Muscle of leg (tissue), 16 donors: ENCODE results near the gene THOC6. TPM values are rescaled to one million over a fixed set of nuclear protein-coding genes. Genes with fewer than 3 reads are reported as not detected.

ENCODE experiments used
- DNase-seq: peaks from one replicate; pipeline ENCODE4 v3.0.0; 2013
- H3K27ac ChIP-seq: one replicate; pipeline ENCODE4 v1.5.1; 2013; ENCODE audit warnings: mild to moderate bottlenecking, low read length, control low read depth
- H3K27me3 ChIP-seq: one replicate; pipeline ENCODE4 v1.6.1; 2013; ENCODE audit warnings: low read length; ENCODE audit not compliant: control insufficient read depth, insufficient read depth
- H3K36me3 ChIP-seq: one replicate; pipeline ENCODE4 v1.6.1; 2013; ENCODE audit warnings: low read length; ENCODE audit not compliant: control insufficient read depth, insufficient read depth
- H3K4me1 ChIP-seq: one replicate; pipeline ENCODE4 v1.6.1; 2013; ENCODE audit warnings: low read length; ENCODE audit not compliant: control insufficient read depth, insufficient read depth
- H3K4me3 ChIP-seq: one replicate; pipeline ENCODE4 v1.5.1; 2013; ENCODE audit warnings: low read length, control low read depth
- H3K9me3 ChIP-seq: replicated peaks from 2 replicates; pipeline ENCODE4 v1.6.1; 2013; ENCODE audit warnings: low read depth, low read length; ENCODE audit not compliant: control insufficient read depth
- WGBS: methylation state at CpG from one replicate; pipeline ENCODE4 v1.1.5; 2013; ENCODE audit warnings: missing lambda C conversion rate; ENCODE audit not compliant: insufficient coverage; 5-methylcytosine and 5-hydroxymethylcytosine counted together
- long read RNA-seq, 11 donors: transcript quantifications; one replicate each; lab custom pipeline, GENCODE V29; 2026
- polyA plus RNA-seq, 8 donors: library from polyadenylated mRNA; unstranded; fragments of 120-200 nt; gene quantifications; one replicate each; pipeline versions ENCODE4 v1.2.1 to v1.2.3, GENCODE V29; 2013; ENCODE audit warnings: inconsistent platforms in 1 of 8, low replicate concordance in 1 of 8; ENCODE audit not compliant: insufficient read length in 8 of 8, insufficient read depth in 1 of 8
- total RNA-seq: library from RNA; stranded (reverse); fragments of 120-200 nt; gene quantifications from one replicate; pipeline ENCODE4 v1.2.4, GENCODE V29; 2013

The THOC6 gene
- 15.0 TPM for total RNA-seq
- polyA plus RNA-seq = 10 to 100 TPM; 19.6 to 25.5 (median 22.0) TPM
- long read RNA-seq, donor 1, partial matches to known transcripts = 0 of 2 reads
- long read RNA-seq, donor 1, other reads (novel, unspliced or antisense) = 0 of 2 reads
- long read RNA-seq, donor 2, partial matches to known transcripts = 0 of 4 reads
- long read RNA-seq, donor 2, other reads (novel, unspliced or antisense) = 0 of 4 reads
- long read RNA-seq, donor 3, transcript THOC6-202 (13 exons, 1,419 nt) = major isoform, 5 of 5 reads
- long read RNA-seq, donor 3, partial matches to known transcripts = 0 of 5 reads
- long read RNA-seq, donor 3, other reads (novel, unspliced or antisense) = 0 of 5 reads
- long read RNA-seq, donor 4, transcript THOC6-202 (13 exons, 1,419 nt) = major isoform, 5 of 5 reads
- long read RNA-seq, donor 4, partial matches to known transcripts = 0 of 5 reads
- long read RNA-seq, donor 4, other reads (novel, unspliced or antisense) = 0 of 5 reads
- long read RNA-seq, donor 5, transcript THOC6-202 (13 exons, 1,419 nt) = major isoform, 7 of 8 reads
- long read RNA-seq, donor 5, partial matches to known transcripts = 0 of 8 reads
- long read RNA-seq, donor 5, other reads (novel, unspliced or antisense) = 0 of 8 reads
- long read RNA-seq, donor 6, transcript THOC6-202 (13 exons, 1,419 nt) = major isoform, 11 of 13 reads
- long read RNA-seq, donor 6, partial matches to known transcripts = 0 of 13 reads
- long read RNA-seq, donor 6, other reads (novel, unspliced or antisense) = 0 of 13 reads
- long read RNA-seq, donor 7, transcript THOC6-202 (13 exons, 1,419 nt) = major isoform, 8 of 8 reads
- long read RNA-seq, donor 7, partial matches to known transcripts = 0 of 8 reads
- long read RNA-seq, donor 7, other reads (novel, unspliced or antisense) = 0 of 8 reads
- long read RNA-seq, donor 8, partial matches to known transcripts = 0 of 1 reads
- long read RNA-seq, donor 8, other reads (novel, unspliced or antisense) = 0 of 1 reads
- long read RNA-seq, donor 9, partial matches to known transcripts = 0 of 1 reads
- long read RNA-seq, donor 9, other reads (novel, unspliced or antisense) = 0 of 1 reads
- long read RNA-seq, donor 10, transcript THOC6-202 (13 exons, 1,419 nt) = major isoform, 12 of 12 reads
- long read RNA-seq, donor 10, partial matches to known transcripts = 0 of 12 reads
- long read RNA-seq, donor 10, other reads (novel, unspliced or antisense) = 0 of 12 reads
- long read RNA-seq, donor 11, transcript THOC6-202 (13 exons, 1,419 nt) = major isoform, 5 of 6 reads
- long read RNA-seq, donor 11, partial matches to known transcripts = 0 of 6 reads
- long read RNA-seq, donor 11, other reads (novel, unspliced or antisense) = 0 of 6 reads

DNA sequence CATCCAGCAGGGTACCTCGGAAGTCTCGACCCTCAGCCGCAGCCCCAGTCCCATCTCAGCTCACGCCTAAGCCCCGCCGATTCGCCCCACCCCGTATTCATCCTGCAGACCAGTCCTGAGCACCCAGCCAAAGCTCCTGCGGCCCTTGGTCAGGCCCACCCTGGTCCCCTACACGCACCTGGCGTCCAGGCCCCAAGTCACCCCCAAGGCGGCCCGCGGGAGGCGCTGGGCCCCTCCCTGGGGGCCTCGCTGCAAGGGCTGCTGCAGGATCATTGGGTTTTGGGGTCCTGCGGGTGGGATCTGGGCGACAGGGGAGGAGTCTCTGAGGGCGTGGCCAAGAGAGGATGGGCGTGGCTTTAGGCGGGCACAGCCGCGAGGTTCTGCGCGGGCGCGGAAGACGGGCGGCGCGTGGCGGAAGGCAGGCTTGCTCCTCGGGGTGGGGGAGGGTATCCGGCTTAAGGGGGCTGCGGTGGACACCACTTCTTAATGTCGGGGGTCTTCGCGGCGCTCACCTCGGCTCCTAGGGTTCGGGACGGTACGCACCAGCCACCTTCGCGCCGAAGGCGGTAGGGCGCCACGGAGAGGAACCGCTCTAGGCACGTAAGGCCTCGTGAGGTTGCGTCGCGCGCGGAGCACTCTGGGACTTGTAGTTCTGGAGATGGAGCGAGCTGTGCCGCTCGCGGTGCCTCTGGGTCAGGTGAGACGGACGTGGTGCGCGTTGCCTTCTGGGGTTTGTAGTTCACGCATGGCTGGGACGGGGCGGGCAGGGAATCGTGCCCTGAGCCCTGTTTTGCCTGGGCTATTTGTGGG is at the start of gene THOC6, which contains the start of gene HCFC1R1:
Gene THOC6, plus strand, starts transcription at position 367 of the 810 bp plus-strand sequence. Its CDS starts 292 bp downstream, at position 659.
Gene HCFC1R1, minus strand, starts transcription at position 274 of the 810 bp plus-strand sequence. Its CDS starts 1 bp downstream, at position 273.
- peak within 1 kb of the TSS; percentile 65 for H3K4me3 ChIP-seq
- peak; percentile 99 for DNase-seq
- H3K4me1 ChIP-seq = peaks cover 59% of the 10 kb centered on the region
- no peaks in the 10 kb centered on the region for H3K9me3 ChIP-seq
- WGBS = under 1% methylated on average over 67 of the region's 69 CpGs
- H3K36me3 ChIP-seq = peaks cover 26% of the 10 kb centered on the region
- H3K27me3 ChIP-seq = peaks cover 15% of the 10 kb centered on the region
- peak within 1 kb of the TSS; percentile 98 for H3K27ac ChIP-seq

DNA sequence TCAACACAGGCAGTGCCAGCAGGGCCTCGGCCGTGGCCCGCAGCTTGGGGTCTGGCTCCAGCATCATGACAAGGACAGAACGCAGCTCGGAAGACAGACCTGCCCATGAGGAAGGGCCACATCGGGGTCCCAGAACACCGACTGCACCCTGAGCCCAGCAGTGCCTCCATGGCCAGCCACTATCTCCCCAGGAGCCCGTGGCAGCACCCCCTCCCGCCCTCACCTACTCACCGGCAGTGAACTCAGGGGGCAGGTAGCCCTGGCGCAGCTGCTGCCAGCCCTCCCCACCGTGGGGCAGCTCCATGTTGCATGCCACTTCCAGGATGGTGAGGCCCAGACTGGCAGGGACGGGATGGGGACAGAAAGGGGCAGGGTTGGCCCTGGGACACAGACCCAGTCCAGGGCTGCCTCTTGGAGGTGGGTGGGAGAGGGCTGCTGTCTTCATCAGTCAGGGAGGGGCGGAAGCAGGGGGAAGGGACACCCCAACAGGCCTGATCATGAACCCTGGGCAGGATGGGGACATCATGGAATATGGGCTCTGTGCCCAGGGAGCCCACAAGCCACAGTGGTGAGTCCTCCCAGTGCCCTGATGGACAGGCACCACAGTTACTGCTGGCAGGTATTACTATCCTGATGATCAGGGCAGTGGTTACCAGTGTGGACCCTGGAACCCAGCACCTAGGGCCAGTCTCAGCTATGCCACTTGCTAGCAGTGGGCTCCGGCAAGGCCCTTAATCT is 49.3 kb upstream of the THOC6 start:
- 93% methylated on average over 15 of the region's 15 CpGs for WGBS
- no peak overlapping the region for H3K27ac ChIP-seq
- no peak overlapping the region for H3K4me3 ChIP-seq
- H3K4me1 ChIP-seq = peaks cover 36% of the 10 kb centered on the region
- H3K27me3 ChIP-seq = peaks cover 3% of the 10 kb centered on the region
- peaks cover 29% of the 10 kb centered on the region for H3K36me3 ChIP-seq
- DNase-seq = no peak
- H3K9me3 ChIP-seq = no peaks in the 10 kb centered on the region

DNA sequence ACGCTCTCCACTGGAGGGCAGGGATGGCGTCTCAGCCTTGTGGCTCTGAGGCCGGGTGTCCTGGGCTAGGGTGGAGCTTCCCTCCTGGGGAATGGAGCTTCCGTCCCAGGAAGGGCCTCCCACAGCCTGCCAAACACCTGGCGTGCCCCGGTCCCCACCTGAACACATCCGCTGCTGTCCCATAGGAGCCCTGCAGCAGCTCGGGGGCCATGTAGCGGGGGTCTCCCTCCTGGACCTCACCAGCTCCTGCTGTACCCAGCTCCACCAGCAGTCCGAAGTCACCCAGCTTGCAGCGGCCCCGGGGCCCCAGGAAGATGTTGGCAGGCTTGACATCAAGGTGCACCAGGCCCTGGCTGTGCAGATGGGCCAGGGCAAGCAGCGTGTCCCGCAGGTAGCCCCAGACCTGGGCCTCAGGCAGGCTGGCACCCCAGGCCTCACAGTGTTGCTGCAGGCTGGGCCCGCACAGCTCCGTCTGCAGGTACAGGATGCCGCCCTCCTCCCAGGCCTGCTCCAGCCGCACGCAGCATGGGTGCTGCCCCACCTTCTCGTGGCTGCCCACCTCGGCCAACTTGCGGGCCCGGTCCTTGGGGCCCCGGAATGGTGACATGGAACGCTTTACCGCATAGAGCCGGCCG is 48.6 kb upstream of the THOC6 start:
- Histone ChIP-seq H3K4me1 (peaks cover 33% of the 10 kb centered on the region), H3K36me3 (peaks cover 29% of the 10 kb centered on the region), H3K9me3 (no peaks in the 10 kb centered on the region), H3K27me3 (peaks cover 3% of the 10 kb centered on the region), H3K4me3 (no peak overlapping the region), H3K27ac (no peak overlapping the region)
- WGBS = 90% methylated on average over 28 of the region's 28 CpGs
- DNase-seq = no peak

DNA sequence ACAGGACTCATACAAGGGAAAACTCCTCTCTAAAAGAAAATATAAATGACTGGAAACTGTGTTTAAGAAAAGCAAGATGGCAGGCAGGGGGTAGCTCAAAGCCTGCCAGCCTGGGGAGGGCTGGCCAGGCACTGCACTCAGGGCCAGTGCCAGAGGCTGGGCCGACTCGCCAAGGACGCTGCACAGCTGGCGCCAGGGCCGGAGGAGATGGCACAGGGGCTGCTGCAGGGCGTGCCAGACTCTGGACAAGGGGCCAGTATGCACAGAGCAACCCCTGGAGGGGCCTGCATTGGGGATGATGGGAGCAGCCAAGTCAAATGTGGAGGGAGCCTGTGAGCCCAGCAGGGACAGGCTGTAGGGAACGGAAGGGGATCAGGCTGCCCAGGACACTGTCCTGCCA is 47.6 kb upstream of the THOC6 start:
- no peaks in the 10 kb centered on the region for H3K9me3 ChIP-seq
- WGBS = 84% methylated on average over 7 of the region's 7 CpGs
- H3K27ac ChIP-seq = no peak overlapping the region
- H3K27me3 ChIP-seq = no peaks in the 10 kb centered on the region
- peaks cover 29% of the 10 kb centered on the region for H3K36me3 ChIP-seq
- peaks cover 36% of the 10 kb centered on the region for H3K4me1 ChIP-seq
- H3K4me3 ChIP-seq = no peak overlapping the region
- no peak for DNase-seq

DNA sequence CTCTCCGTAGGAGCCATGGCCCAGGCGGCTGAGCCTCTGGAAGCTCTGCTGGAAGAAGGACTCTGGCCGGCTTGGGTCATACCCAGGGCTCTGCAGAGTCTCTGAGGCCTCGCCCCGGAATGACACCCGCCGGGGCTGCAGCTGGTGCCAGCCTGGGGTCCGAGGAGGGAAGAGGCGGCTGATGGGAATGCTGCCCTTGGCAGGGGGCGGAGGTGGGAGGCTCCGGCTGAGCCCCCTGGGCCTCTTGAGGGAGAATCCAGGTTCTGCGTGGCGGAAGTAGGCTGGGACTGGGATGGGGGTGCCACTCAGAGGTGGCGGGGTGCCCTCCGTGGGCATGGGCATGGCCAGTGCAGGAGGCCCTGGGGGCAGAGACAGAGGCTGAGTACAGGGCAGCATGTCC is 47.2 kb upstream of the THOC6 start:
- WGBS = 92% methylated on average over 13 of the region's 15 CpGs
- Histone ChIP-seq H3K9me3 (no peaks in the 10 kb centered on the region), H3K4me3 (no peak overlapping the region), H3K36me3 (peaks cover 24% of the 10 kb centered on the region), H3K27me3 (no peaks in the 10 kb centered on the region), H3K4me1 (peaks cover 38% of the 10 kb centered on the region), H3K27ac (no peak overlapping the region)
- DNase-seq = no peak

DNA sequence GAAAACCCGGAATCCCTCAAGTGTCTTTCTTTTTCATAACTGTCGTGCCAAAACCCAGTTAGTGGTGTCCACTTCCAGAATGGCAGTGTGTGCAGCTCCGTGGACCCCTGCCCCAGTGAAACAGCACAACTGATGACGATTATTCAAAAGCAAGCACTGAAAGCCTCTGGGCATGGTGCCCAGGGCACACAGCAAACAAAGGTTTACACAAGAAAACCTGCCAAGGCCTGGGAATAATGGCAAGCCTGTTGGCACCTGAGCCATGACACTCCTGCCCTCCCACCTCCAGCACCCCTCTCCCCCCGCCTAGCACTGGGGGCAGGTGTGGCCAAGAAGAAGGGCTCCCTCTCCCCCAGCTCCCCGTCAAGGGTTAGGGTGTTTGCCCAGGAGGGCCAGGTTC is 46.4 kb upstream of the THOC6 start:
- DNase-seq = no peak
- WGBS = 88% methylated on average over 4 of the region's 6 CpGs
- Histone ChIP-seq H3K36me3 (peaks cover 23% of the 10 kb centered on the region), H3K27ac (no peak overlapping the region), H3K4me1 (peaks cover 31% of the 10 kb centered on the region), H3K27me3 (no peaks in the 10 kb centered on the region), H3K9me3 (no peaks in the 10 kb centered on the region), H3K4me3 (no peak overlapping the region)

DNA sequence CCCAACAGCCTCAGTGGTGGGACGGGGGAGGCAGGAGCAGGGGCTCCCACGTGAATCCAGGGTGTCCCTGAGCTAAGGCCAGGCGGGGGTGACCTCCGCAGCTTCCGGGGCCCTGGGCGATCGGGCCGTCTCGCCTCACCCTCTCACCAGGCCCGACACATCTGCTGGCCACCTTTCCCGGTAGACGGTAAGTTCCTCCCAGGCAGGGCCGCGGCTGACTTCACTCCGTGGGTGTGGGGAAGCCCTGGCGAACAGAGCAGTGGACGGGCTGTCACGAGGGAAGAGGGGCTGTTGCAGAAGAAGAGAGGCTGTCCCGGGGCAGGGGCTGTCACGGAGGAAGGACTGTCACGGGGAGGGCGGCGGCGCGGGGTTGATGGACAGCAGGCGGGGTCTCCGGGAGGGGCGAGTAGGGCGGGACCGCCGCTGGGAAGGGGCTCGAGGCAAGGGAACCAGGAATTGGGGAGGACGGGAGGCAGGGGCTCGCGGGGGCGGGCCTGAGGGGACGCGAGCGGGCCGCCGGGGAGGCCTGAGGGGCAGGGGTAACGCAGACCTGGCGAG is 44.1 kb upstream of the THOC6 start:
- DNase-seq = no peak
- Histone ChIP-seq H3K27me3 (peaks cover 2% of the 10 kb centered on the region), H3K4me3 (peak overlapping the region; percentile 74), H3K36me3 (peaks cover 12% of the 10 kb centered on the region), H3K9me3 (no peaks in the 10 kb centered on the region), H3K27ac (no peak overlapping the region), H3K4me1 (peaks cover 30% of the 10 kb centered on the region)
- WGBS = 3% methylated on average over 32 of the region's 43 CpGs
